22Rv1 (cell line): ENCODE measurements around the gene PLAC9.

ENCODE experiments used
- CTCF ChIP-seq: fragments of 450-650 bp; IDR thresholded peaks from 2 replicates; pipeline ENCODE4 v1.5.1; 2017; ENCODE audit warnings: mild to moderate bottlenecking
- ZFX ChIP-seq: fragments of 450-650 bp; IDR thresholded peaks from 2 replicates; pipeline ENCODE4 v1.6.1; 2017; ENCODE audit warnings: antibody characterized with exemption, borderline replicate concordance

- TF ChIP-seq CTCF (no peak), ZFX (no peak)
These were observed 25.0 kb downstream of the PLAC9 start for GRCh38 chr10:80157561-80157960.
